GM12878 (cell line): ENCODE measurements around the gene COL6A1. TPM values are rescaled to one million over a fixed set of nuclear protein-coding genes. Genes with fewer than 3 reads are reported as not detected.

Experiments
- ATAC-seq: fragments of 200-7000 bp; cut with Tn5 transposase; 3 replicates; pipeline ENCODE4 v1.9.1; 2020; ENCODE audit warnings: mild to moderate bottlenecking, moderate library complexity
- BruUV-seq: library from RNA; stranded (reverse); fragments of 400-500 nt; replicated peaks from 2 replicates; lab custom pipeline; 2021; lab: Mats Ljungman, UMichigan
- CTCF ChIA-PET: fragments of 300-600 bp; sonication (Branson Sonifier 250); formaldehyde crosslinking; extraction: SDS; loops from one replicate; lab custom pipeline; 2021; ENCODE audit warnings: inconsistent platforms; lab: Yijun Ruan, JAX
- POLR2A ChIA-PET: fragments of 350-600 bp; formaldehyde crosslinking; extraction: SDS; loops from one replicate; lab custom pipeline; 2021; ENCODE audit warnings: inconsistent platforms; lab: Charles Lee
- RAD21 ChIA-PET: fragments of 300-600 bp; sonication (Branson Sonifier 250); formaldehyde crosslinking; loops from one replicate; lab custom pipeline; 2023; ENCODE audit warnings: antibody characterized with exemption; ENCODE audit not compliant: unreplicated experiment; lab: Charles Lee
- SMC1A ChIA-PET: fragments of 300-600 bp; sonication (Branson Sonifier 250); formaldehyde crosslinking; loops from one replicate; lab custom pipeline; 2023; ENCODE audit not compliant: unreplicated experiment, uncharacterized antibody; lab: Charles Lee
- DNase-seq: peaks from one replicate; pipeline ENCODE4 v3.0.0-alpha.2; 2011; ENCODE audit warnings: low read depth, low spot score
- FAIRE-seq: peaks from 3 replicates; lab custom pipeline; 2011; peaks lifted over from hg19 to GRCh38; lab: Jason Lieb, UNC
- H2AFZ ChIP-seq: 2 replicates; pipeline ENCODE4 v1.6.0; 2011; ENCODE audit warnings: low read depth, low read length, control low read depth; ENCODE audit not compliant: control insufficient read depth
- H3K27ac ChIP-seq: 2 replicates; pipeline ENCODE4 v1.5.1; 2011; ENCODE audit warnings: control low read depth; ENCODE audit not compliant: control insufficient read depth, insufficient read depth
- H3K27me3 ChIP-seq, 2 experiments: replicated peaks in 1 of 2; 2 replicates each; pipeline versions ENCODE4 v1.6.0 to v1.6.1; 2011; ENCODE audit warnings: low read length in 1 of 2; ENCODE audit not compliant: control insufficient read depth in 2 of 2, insufficient read depth in 2 of 2
- H3K36me3 ChIP-seq, 2 experiments: 2 replicates each; pipeline ENCODE4 v1.5.1; 2011; ENCODE audit warnings: low read length in 1 of 2; ENCODE audit not compliant: control insufficient read depth in 2 of 2, insufficient read depth in 2 of 2
- H3K4me1 ChIP-seq: 2 replicates; pipeline ENCODE4 v1.6.1; 2011; ENCODE audit warnings: mild to moderate bottlenecking, low read length, moderate library complexity, mixed read lengths; ENCODE audit not compliant: control insufficient read depth, insufficient read depth
- H3K4me2 ChIP-seq: 2 replicates; pipeline ENCODE4 v1.6.0; 2011; ENCODE audit warnings: control low read depth; ENCODE audit not compliant: control insufficient read depth, insufficient read depth
- H3K4me3 ChIP-seq: fragments of 200-600 bp; sonication (generic); 2 replicates; pipeline ENCODE4 v1.5.1; 2016
- H3K79me2 ChIP-seq: 2 replicates; pipeline ENCODE4 v1.6.0; 2011; ENCODE audit warnings: low read length; ENCODE audit not compliant: control insufficient read depth, insufficient read depth
- H3K9ac ChIP-seq: 2 replicates; pipeline ENCODE4 v1.8.0; 2011; ENCODE audit warnings: low read length, control low read depth, mixed read lengths; ENCODE audit not compliant: control insufficient read depth, insufficient read depth
- H3K9me3 ChIP-seq: replicated peaks from 3 replicates; pipeline ENCODE4 v1.5.1; 2011; ENCODE audit warnings: mild to moderate bottlenecking, low read length; ENCODE audit not compliant: control insufficient read depth, insufficient read depth
- H4K20me1 ChIP-seq: 2 replicates; pipeline ENCODE4 v1.6.0; 2011; ENCODE audit not compliant: control insufficient read depth, insufficient read depth
- CREM ChIP-seq: IDR thresholded peaks from 2 replicates; pipeline ENCODE4 v1.6.1; 2014; ENCODE audit warnings: antibody characterized with exemption, low read depth
- RAD21 ChIP-seq: IDR thresholded peaks from 2 replicates; pipeline ENCODE4 v1.6.1; 2011; ENCODE audit warnings: mild to moderate bottlenecking, low read depth, low read length, moderate library complexity; ENCODE audit not compliant: insufficient read depth
- RELB ChIP-seq: fragments of 450-650 bp; IDR thresholded peaks from 2 replicates; pipeline ENCODE4 v1.6.1; 2017; ENCODE audit warnings: low read depth, mild to moderate bottlenecking, moderate library complexity
- WGBS: methylation state at CpG from one replicate; pipeline ENCODE4 v1.1.6; 2016; ENCODE audit warnings: low lambda C conversion rate; ENCODE audit not compliant: insufficient replicate concordance, insufficient coverage; ENCODE audit errors: missing lambda C conversion rate; 5-methylcytosine and 5-hydroxymethylcytosine counted together
- in situ Hi-C: fragments of 300-500 bp; cut with MboI; formaldehyde crosslinking; loops from 9 replicates; pipeline ENCODE4 v1.14.3; 2018; ENCODE audit warnings: mixed read lengths
- intact Hi-C: fragments of 100-400 bp; cut with micrococcal nuclease; formaldehyde crosslinking; loops from one replicate; pipeline ENCODE4 v1.14.2; 2022; ENCODE audit not compliant: unreplicated experiment
- polyA plus RNA-seq, 11 experiments: library from polyadenylated mRNA; depleted of rRNA in 4 of 11; unstranded in 6 of 11; stranded (reverse) in 5 of 11; fragments of >200 nt; fragmentation: Nextera tagmentation in 4 of 11; fragmentation: Illumina TruSeq in 1 of 11; extraction: Ambion mirVana in 4 of 11; extraction: Trizol in 1 of 11; gene quantifications; 1 replicate in 1 of 11; 2 replicates in 10 of 11; pipeline versions ENCODE4 v1.2.1 to v1.2.3, GENCODE V29; 2011 to 2016; ENCODE audit warnings: inconsistent platforms in 2 of 11, missing spikeins in 2 of 11, low read depth in 1 of 11
- total RNA-seq, 4 experiments: library from RNA; depleted of rRNA in 3 of 4; stranded (reverse); fragments of >200 nt in 3 of 4; fragmentation: Illumina TruSeq in 1 of 4; extraction: Trizol in 1 of 4; gene quantifications; 2 replicates each; pipeline versions ENCODE4 v1.2.1 to v1.2.3, GENCODE V29; 2013 to 2021

COL6A1 gene
- total and polyA plus RNA-seq, 10 of the 15 experiments (the other 5 are each of a cell fraction or from before 2014, with no cell fraction given): 0.12 to 1.3 (median 0.20) TPM; not detected in 7

- Histone ChIP-seq H3K4me3 (no peak overlapping the region), H4K20me1 (no peaks in the 10 kb centered on the region), H3K36me3 (no peaks in the 10 kb centered on the region), H3K4me2 (no peak overlapping the region), H3K4me1 (no peaks in the 10 kb centered on the region), H3K79me2 (no peaks in the 10 kb centered on the region), H3K9me3 (no peaks in the 10 kb centered on the region; the same call in 2 of the 3 replicates), H3K9ac (no peak overlapping the region), H3K27me3 (no peaks in the 10 kb centered on the region), H3K27ac (no peak overlapping the region), H2AFZ (no peak overlapping the region)
- no peak for ATAC-seq
- TF ChIP-seq RAD21: no peak
- no peak for TF ChIP-seq RELB
- RAD21 ChIA-PET: no interaction called here
- intact Hi-C loops: no loop called here
- no TSS peak for BruUV-seq
- FAIRE-seq: no peak
- in situ Hi-C loops: no loop called here
- SMC1A ChIA-PET: no interaction called here
- POLR2A ChIA-PET: no interaction called here
- CTCF ChIA-PET: no interaction called here
- no peak for DNase-seq
- 60% methylated on average over 21 of the region's 22 CpGs for WGBS
These were observed 16.7 kb downstream of the COL6A1 start for GRCh38 chr21:45998276-45998701.

- no peak overlapping the region for H2AFZ ChIP-seq
- no peak overlapping the region for H3K27ac ChIP-seq
- H3K4me1 ChIP-seq: no peaks in the 10 kb centered on the region
- no peak overlapping the region for H3K4me2 ChIP-seq
- WGBS: 64% methylated on average over 33 of the region's 33 CpGs
- no peak for TF ChIP-seq CREM
- no peaks in the 10 kb centered on the region for H3K79me2 ChIP-seq
- no TSS peak for BruUV-seq
- no peaks in the 10 kb centered on the region; the same call in 2 of the 3 replicates for H3K9me3 ChIP-seq
- H3K9ac ChIP-seq: no peak overlapping the region
- H3K27me3 ChIP-seq: no peaks in the 10 kb centered on the region
- FAIRE-seq (no peak), DNase-seq (no peak), ATAC-seq (no peak)
- no peaks in the 10 kb centered on the region for H3K36me3 ChIP-seq
- intact Hi-C loops: no loop called here
- H4K20me1 ChIP-seq: no peaks in the 10 kb centered on the region
- POLR2A ChIA-PET: no interaction called here
- CTCF ChIA-PET: no interaction called here
- SMC1A ChIA-PET: no interaction called here
- in situ Hi-C loops: no loop called here
- H3K4me3 ChIP-seq: no peak overlapping the region
- RAD21 ChIA-PET: no interaction called here
These were observed 17.5 kb downstream of the COL6A1 start for GRCh38 chr21:45998871-45999580.
